DND-41 (cell line): Measurements from ENCODE around the gene XYLT1.

ENCODE experiments used
- ATAC-seq: fragments of 200-7000 bp; cut with Tn5 transposase; 3 replicates; pipeline ENCODE4 v1.9.1; 2021; ENCODE audit warnings: low read depth; ENCODE audit not compliant: insufficient read depth
- DNase-seq: peaks from one replicate; pipeline ENCODE4 v3.0.0-alpha.2; 2020
- H2AFZ ChIP-seq: 2 replicates; pipeline ENCODE4 v1.6.0; 2012; ENCODE audit warnings: low read depth, low read length
- H3K27ac ChIP-seq: 2 replicates; pipeline ENCODE4 v1.5.1; 2012; ENCODE audit warnings: low read length, inconsistent platforms
- H3K27me3 ChIP-seq: fragments of 200-600 bp; sonication (generic); 2 replicates; pipeline ENCODE4 v1.6.0; 2012; ENCODE audit warnings: low read length, mild to moderate bottlenecking, inconsistent platforms; ENCODE audit not compliant: insufficient read depth, poor library complexity
- H3K36me3 ChIP-seq: 2 replicates; pipeline ENCODE4 v1.5.1; 2012; ENCODE audit warnings: low read length, inconsistent platforms; ENCODE audit not compliant: insufficient read depth
- H3K4me1 ChIP-seq: 2 replicates; pipeline ENCODE4 v1.5.1; 2012; ENCODE audit warnings: mild to moderate bottlenecking, low read length; ENCODE audit not compliant: insufficient read depth
- H3K4me2 ChIP-seq: 2 replicates; pipeline ENCODE4 v1.6.0; 2012; ENCODE audit warnings: mild to moderate bottlenecking, moderate library complexity, low read length, inconsistent platforms; ENCODE audit not compliant: insufficient read depth
- H3K4me3 ChIP-seq, 2 experiments: fragments of 200-600 bp in 1 of 2; shearing (Covaris generic) in 1 of 2; 2 replicates each; pipeline ENCODE4 v1.5.1; 2012 to 2016; ENCODE audit warnings: inconsistent platforms in 2 of 2, low read length in 2 of 2, mild to moderate bottlenecking in 2 of 2, low read depth in 1 of 2, moderate library complexity in 1 of 2
- H3K79me2 ChIP-seq: 2 replicates; pipeline ENCODE4 v1.6.0; 2012; ENCODE audit warnings: low read length, inconsistent platforms; ENCODE audit not compliant: insufficient read depth
- H3K9ac ChIP-seq: 2 replicates; pipeline ENCODE4 v1.6.0; 2012; ENCODE audit warnings: low read depth, mild to moderate bottlenecking, inconsistent platforms, low read length, moderate library complexity
- H3K9me3 ChIP-seq: 2 replicates; pipeline ENCODE4 v1.5.1; 2012; ENCODE audit warnings: low read length, moderate library complexity, mild to moderate bottlenecking, inconsistent platforms; ENCODE audit not compliant: insufficient read depth, severe bottlenecking
- H4K20me1 ChIP-seq: 2 replicates; pipeline ENCODE4 v1.6.0; 2012; ENCODE audit warnings: low read length; ENCODE audit not compliant: insufficient read depth
- EZH2 ChIP-seq: IDR thresholded peaks from 3 replicates; pipeline ENCODE4 v1.6.1; 2012; ENCODE audit warnings: borderline replicate concordance, low read depth, mild to moderate bottlenecking, moderate library complexity, low read length, inconsistent platforms; ENCODE audit not compliant: severe bottlenecking
- TF ChIP-seq, protein P1 (sequence below): IDR thresholded peaks from 2 replicates; pipeline ENCODE4 v1.5.1; 2012; ENCODE audit warnings: borderline replicate concordance, low read length, moderate library complexity, mild to moderate bottlenecking; ENCODE audit not compliant: poor library complexity, severe bottlenecking; ENCODE audit errors: extremely low read depth

XYLT1 gene

DNA sequence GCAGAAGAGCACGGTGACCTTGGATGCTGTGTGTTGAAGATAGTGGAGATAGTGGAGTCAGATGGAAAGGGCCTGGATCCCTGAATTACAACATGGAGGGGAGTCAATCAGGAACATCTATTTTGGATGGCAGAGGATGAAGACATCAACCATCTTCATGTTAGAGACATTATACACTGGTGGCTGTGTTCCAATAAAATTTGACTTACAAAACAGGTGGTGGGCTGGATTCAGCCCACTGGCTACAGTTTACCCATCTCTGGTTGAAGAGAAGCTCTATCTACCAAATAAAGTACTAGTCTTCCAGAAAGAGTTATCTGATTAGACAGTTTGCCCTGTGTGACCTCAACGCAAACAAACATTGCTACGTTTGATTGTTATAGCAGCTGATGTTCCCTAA is 247.2 kb downstream of the XYLT1 start:
- no peak for ATAC-seq
- no peak for TF ChIP-seq EZH2
- TF ChIP-seq, protein P1, sequence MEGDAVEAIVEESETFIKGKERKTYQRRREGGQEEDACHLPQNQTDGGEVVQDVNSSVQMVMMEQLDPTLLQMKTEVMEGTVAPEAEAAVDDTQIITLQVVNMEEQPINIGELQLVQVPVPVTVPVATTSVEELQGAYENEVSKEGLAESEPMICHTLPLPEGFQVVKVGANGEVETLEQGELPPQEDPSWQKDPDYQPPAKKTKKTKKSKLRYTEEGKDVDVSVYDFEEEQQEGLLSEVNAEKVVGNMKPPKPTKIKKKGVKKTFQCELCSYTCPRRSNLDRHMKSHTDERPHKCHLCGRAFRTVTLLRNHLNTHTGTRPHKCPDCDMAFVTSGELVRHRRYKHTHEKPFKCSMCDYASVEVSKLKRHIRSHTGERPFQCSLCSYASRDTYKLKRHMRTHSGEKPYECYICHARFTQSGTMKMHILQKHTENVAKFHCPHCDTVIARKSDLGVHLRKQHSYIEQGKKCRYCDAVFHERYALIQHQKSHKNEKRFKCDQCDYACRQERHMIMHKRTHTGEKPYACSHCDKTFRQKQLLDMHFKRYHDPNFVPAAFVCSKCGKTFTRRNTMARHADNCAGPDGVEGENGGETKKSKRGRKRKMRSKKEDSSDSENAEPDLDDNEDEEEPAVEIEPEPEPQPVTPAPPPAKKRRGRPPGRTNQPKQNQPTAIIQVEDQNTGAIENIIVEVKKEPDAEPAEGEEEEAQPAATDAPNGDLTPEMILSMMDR, result no peak
- H3K4me1 ChIP-seq, result no peaks in the 10 kb centered on the region
- H2AFZ ChIP-seq, result no peak overlapping the region
- H3K36me3 ChIP-seq, result no peaks in the 10 kb centered on the region
- DNase-seq, result no peak
- H3K27ac ChIP-seq, result no peak overlapping the region
- no peak overlapping the region for H3K4me2 ChIP-seq
- no peaks in the 10 kb centered on the region for H3K9me3 ChIP-seq
- H3K9ac ChIP-seq, result no peak overlapping the region
- no peak overlapping the region for H3K4me3 ChIP-seq
- no peaks in the 10 kb centered on the region for H3K79me2 ChIP-seq
- no peaks in the 10 kb centered on the region for H4K20me1 ChIP-seq
- H3K27me3 ChIP-seq, result no peaks in the 10 kb centered on the region

DNA sequence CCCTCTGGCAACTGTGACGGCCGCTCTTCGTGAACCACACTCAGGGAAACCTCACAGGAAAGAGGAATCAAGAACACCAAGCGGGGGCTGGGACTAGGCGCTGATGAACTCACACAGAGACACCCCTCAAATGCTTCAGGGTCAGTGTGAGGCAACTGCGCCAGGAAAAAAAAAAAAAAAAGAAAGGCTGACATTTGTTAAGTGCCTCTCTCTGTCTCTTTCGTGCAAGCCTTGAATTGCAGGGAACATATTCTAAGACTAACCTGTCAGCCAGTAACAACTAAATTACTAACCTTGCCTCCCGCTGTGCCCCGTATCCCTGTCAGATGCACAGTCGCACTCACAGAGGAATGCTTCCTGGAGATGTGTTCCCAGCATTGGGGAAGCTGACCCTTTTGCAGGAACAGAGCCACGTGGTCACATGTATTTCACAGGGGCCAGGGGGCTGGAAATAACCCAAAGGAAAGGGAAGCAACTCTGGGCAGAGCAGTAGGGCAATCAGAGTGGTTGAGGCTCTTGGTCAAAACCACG is 247.8 kb downstream of the XYLT1 start:
- no peak overlapping the region for H3K4me2 ChIP-seq
- DNase-seq, result no peak
- H4K20me1 ChIP-seq, result no peaks in the 10 kb centered on the region
- H3K4me1 ChIP-seq, result no peaks in the 10 kb centered on the region
- ATAC-seq, result no peak
- H3K79me2 ChIP-seq, result no peaks in the 10 kb centered on the region
- H3K9ac ChIP-seq, result no peak overlapping the region
- no peaks in the 10 kb centered on the region for H3K9me3 ChIP-seq
- no peaks in the 10 kb centered on the region for H3K36me3 ChIP-seq
- no peak overlapping the region for H3K4me3 ChIP-seq
- no peaks in the 10 kb centered on the region for H3K27me3 ChIP-seq
- no peak for TF ChIP-seq EZH2
- TF ChIP-seq, protein P1, result no peak
- H3K27ac ChIP-seq, result no peak overlapping the region
- no peak overlapping the region for H2AFZ ChIP-seq

DNA sequence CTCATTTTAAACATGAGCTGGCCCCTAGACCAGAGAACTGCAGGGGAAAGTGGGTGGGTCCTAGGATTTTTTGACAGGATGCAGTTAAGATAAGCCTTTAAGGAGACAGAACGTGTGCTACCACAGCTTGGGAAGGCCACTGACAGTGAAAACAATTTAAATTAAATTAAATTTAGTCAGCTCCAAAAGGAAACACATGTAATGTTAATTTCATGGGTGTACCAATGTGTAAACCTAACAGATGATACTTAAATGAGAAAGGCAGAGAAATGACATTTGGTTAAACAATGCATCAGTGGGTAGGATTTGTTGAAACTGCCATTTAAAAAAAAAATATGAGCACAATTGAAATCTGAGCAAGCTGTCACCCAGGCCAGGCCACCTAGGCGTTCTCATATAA is 250.8 kb downstream of the XYLT1 start:
- Histone ChIP-seq H2AFZ (no peak overlapping the region), H3K4me2 (no peak overlapping the region), H3K36me3 (no peaks in the 10 kb centered on the region), H4K20me1 (no peaks in the 10 kb centered on the region), H3K9me3 (no peaks in the 10 kb centered on the region), H3K27me3 (no peaks in the 10 kb centered on the region), H3K4me3 (no peak overlapping the region), H3K9ac (no peak overlapping the region), H3K79me2 (no peaks in the 10 kb centered on the region), H3K4me1 (no peaks in the 10 kb centered on the region), H3K27ac (no peak overlapping the region)
- no peak for DNase-seq
- no peak for ATAC-seq
- no peak for TF ChIP-seq EZH2

DNA sequence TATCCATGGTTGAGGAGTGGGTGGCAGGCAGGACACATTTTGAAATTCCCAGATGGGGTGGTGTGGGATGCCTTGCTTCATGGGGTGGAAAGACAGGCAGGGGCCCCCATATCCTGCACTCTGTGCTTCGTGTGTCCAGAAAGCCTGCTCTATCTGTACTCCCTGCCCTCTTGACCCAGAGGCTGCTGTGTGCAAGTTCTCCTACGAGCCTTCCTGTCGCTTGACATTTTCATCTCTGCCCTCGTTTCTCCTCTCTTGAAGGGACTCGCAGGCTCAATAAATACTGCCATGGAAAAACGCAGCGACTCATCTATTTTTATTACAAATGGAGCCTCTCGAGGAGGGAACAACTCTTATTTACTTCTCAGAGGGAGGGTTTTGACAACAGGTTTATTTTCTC is 254.8 kb downstream of the XYLT1 start:
- Histone ChIP-seq H3K9me3 (no peaks in the 10 kb centered on the region), H4K20me1 (no peaks in the 10 kb centered on the region), H3K4me1 (no peaks in the 10 kb centered on the region), H2AFZ (no peak overlapping the region), H3K4me2 (no peak overlapping the region), H3K27ac (no peak overlapping the region), H3K79me2 (no peaks in the 10 kb centered on the region), H3K9ac (no peak overlapping the region), H3K4me3 (no peak overlapping the region), H3K36me3 (no peaks in the 10 kb centered on the region), H3K27me3 (no peaks in the 10 kb centered on the region)
- ATAC-seq (no peak), DNase-seq (no peak)
- no peak for TF ChIP-seq EZH2
- TF ChIP-seq, protein P1, result no peak
